Lung (tissue), 12 donors: ENCODE measurements around the gene ITPR1. TPM values are rescaled to one million over a fixed set of nuclear protein-coding genes. Genes with fewer than 3 reads are reported as not detected.

ENCODE experiments used
- ATAC-seq: fragments of 200-7000 bp; cut with Tn5 transposase; one replicate; pipeline ENCODE4 v1.9.1; 2020; ENCODE audit warnings: moderate number of reproducible peaks; ENCODE audit not compliant: insufficient read depth, low FRiP score
- DNase-seq, 3 donors: peaks; one replicate each; pipeline ENCODE4 v3.0.0-alpha.2; 2013 to 2017
- H3K27ac ChIP-seq, 2 donors: one replicate each; pipeline ENCODE4 v1.5.1; 2013; ENCODE audit warnings: mild to moderate bottlenecking in 2 of 2, moderate library complexity in 2 of 2, control low read depth in 1 of 2, inconsistent platforms in 1 of 2, low read depth in 1 of 2, low read length in 1 of 2
- H3K27me3 ChIP-seq, 3 donors: one replicate each; pipeline ENCODE4 v1.5.1; 2013; ENCODE audit warnings: low read length in 2 of 3; ENCODE audit not compliant: control insufficient read depth in 3 of 3, insufficient read depth in 3 of 3
- H3K36me3 ChIP-seq, 4 donors: one replicate each; pipeline ENCODE4 v1.5.1; 2013; ENCODE audit warnings: low read length in 4 of 4, mild to moderate bottlenecking in 1 of 4, moderate library complexity in 1 of 4; ENCODE audit not compliant: control insufficient read depth in 4 of 4, insufficient read depth in 4 of 4
- H3K4me1 ChIP-seq, 5 donors: one replicate each; pipeline ENCODE4 v1.5.1; 2013; ENCODE audit warnings: low read length in 5 of 5, mild to moderate bottlenecking in 2 of 5, moderate library complexity in 1 of 5; ENCODE audit not compliant: control insufficient read depth in 5 of 5, insufficient read depth in 5 of 5
- H3K4me3 ChIP-seq: one replicate; pipeline ENCODE4 v1.5.1; 2013; ENCODE audit warnings: mild to moderate bottlenecking, control low read depth, moderate library complexity
- H3K9ac ChIP-seq, 2 donors: one replicate each; pipeline ENCODE4 v1.5.1; 2013; ENCODE audit warnings: low read length in 2 of 2, control low read depth in 1 of 2; ENCODE audit not compliant: insufficient read depth in 1 of 2
- H3K9me3 ChIP-seq, 4 donors: one replicate each; pipeline ENCODE4 v1.5.1; 2013; ENCODE audit warnings: low read length in 3 of 4, mild to moderate bottlenecking in 1 of 4, moderate library complexity in 1 of 4; ENCODE audit not compliant: control insufficient read depth in 4 of 4, insufficient read depth in 3 of 4
- WGBS, 2 donors: extraction: QIAGEN DNeasy Blood & Tissue Kit; methylation state at CpG; one replicate each; pipeline ENCODE4 v1.1.7; 2013; 5-methylcytosine and 5-hydroxymethylcytosine counted together
- polyA plus RNA-seq, 2 donors: library from polyadenylated mRNA; stranded (reverse); fragments of 200-250 nt; gene quantifications; one replicate each; pipeline ENCODE4 v1.2.1, GENCODE V29; 2013
- total RNA-seq, 2 donors: library from RNA; depleted of rRNA in 1 of 2; stranded (reverse); fragments of >200 nt in 1 of 2; gene quantifications; one replicate each; pipeline ENCODE4 v1.2.1, GENCODE V29; 2014 to 2021
- TF ChIP-seq, protein P1 (sequence below): IDR thresholded peaks from 2 replicates; pipeline ENCODE4 v1.5.1; 2012; ENCODE audit warnings: mild to moderate bottlenecking; ENCODE audit errors: control extremely low read depth, extremely low read depth
- donor health status: control.
- donor health status: control.
- donor health status: Bipolar disorder and iron deficiency.
- donor health status: healthy.
- donor health status: DM: yes; HTN: yes; CAD: no.

Gene ITPR1
- total and polyA plus RNA-seq, 4 donors: 12.4 to 152 (median 44.1) TPM

DNA sequence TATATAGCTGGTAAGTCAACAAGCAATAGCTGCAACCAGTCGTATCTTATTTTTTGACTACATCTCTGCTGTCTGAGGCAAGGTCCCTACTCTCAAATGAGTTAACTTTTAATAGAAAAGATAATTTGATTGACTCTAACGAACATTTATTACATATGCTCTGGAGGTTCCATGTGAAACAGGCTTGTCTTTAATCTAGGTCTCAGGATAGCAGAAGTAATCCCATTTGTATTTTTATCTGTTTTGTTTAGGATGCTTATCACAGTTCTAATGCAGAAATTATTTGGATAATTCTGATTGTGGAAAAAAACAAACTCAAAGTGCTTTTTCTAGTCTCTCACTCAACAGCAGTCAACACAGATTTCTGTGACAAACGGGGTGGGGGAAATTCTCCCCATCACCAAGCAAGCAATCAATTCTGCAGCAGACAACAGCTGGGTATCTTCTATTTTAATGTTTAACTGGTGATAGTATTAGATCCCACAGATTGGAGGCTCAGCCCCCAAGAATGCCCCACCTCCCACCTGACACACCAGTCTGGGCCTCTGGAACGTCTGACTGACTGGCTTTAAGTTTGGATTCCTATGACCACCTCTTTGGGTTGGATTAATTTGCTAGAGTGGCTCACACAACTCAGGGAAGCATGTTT is 58.8 kb downstream of the ITPR1 start:
- Histone ChIP-seq H3K4me3 (no peak overlapping the region), H3K27ac (no peak overlapping the region), H3K36me3 (no peaks in the 10 kb centered on the region), H3K27me3 (no peaks in the 10 kb centered on the region), H3K9me3 (no peaks in the 10 kb centered on the region), H3K4me1 (peaks cover 4 to 72% (median 36%) of the 10 kb centered on the region in 5 donors), H3K9ac (no peak overlapping the region)
- ATAC-seq (no peak), DNase-seq (peak in 2 of 3 donors; percentile 16 to 61)
- 78 to 84% methylated on average over 4 of the region's 4 CpGs for WGBS, 2 donors
- TF ChIP-seq, protein P1, sequence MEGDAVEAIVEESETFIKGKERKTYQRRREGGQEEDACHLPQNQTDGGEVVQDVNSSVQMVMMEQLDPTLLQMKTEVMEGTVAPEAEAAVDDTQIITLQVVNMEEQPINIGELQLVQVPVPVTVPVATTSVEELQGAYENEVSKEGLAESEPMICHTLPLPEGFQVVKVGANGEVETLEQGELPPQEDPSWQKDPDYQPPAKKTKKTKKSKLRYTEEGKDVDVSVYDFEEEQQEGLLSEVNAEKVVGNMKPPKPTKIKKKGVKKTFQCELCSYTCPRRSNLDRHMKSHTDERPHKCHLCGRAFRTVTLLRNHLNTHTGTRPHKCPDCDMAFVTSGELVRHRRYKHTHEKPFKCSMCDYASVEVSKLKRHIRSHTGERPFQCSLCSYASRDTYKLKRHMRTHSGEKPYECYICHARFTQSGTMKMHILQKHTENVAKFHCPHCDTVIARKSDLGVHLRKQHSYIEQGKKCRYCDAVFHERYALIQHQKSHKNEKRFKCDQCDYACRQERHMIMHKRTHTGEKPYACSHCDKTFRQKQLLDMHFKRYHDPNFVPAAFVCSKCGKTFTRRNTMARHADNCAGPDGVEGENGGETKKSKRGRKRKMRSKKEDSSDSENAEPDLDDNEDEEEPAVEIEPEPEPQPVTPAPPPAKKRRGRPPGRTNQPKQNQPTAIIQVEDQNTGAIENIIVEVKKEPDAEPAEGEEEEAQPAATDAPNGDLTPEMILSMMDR: no peak

DNA sequence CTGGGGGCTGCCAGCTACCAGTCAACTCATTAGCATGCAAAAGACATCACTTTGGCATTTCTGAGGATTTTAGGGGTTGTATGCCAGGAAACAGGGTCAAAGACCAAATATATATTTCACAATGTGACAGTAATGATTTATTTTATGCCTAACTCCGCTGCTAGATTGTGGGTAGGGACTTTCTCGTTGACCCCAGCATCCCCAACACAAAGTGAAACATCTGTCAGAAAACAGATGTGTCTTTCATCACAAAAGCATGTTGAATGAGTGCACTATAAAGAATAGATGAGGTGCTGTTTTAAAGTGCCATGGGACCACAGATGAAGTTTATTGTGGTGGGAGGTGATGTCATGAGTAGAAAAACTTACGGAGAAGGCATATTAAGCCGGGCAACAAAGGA is 59.7 kb downstream of the ITPR1 start:
- H3K27ac ChIP-seq: no peak overlapping the region
- ATAC-seq (no peak), DNase-seq (peak in 2 of 3 donors; percentile 46 to 60)
- H3K9ac ChIP-seq: no peak overlapping the region
- WGBS, 2 donors: 71 to 77% methylated on average over 4 of the region's 4 CpGs
- no peaks in the 10 kb centered on the region for H3K27me3 ChIP-seq
- TF ChIP-seq, protein P1: no peak
- no peak overlapping the region for H3K4me3 ChIP-seq
- H3K9me3 ChIP-seq: no peaks in the 10 kb centered on the region
- no peaks in the 10 kb centered on the region for H3K36me3 ChIP-seq
- peaks cover 4 to 65% (median 36%) of the 10 kb centered on the region in 5 donors for H3K4me1 ChIP-seq

GRCh38 chr3:4561661-4562060 is 68.5 kb downstream of the ITPR1 start:
- no peak overlapping the region for H3K9ac ChIP-seq
- no peak for ATAC-seq
- 76 to 84% methylated on average over 2 of the region's 2 CpGs for WGBS, 2 donors

More at GRCh38 chr3:4561661-4562060, 68.5 kb downstream of the ITPR1 start:
- TF ChIP-seq, protein P1: no peak
- H3K27ac ChIP-seq: no peak overlapping the region
- no peaks in the 10 kb centered on the region for H3K27me3 ChIP-seq
- H3K4me3 ChIP-seq: no peak overlapping the region
- H3K9me3 ChIP-seq: no peaks in the 10 kb centered on the region
- no peaks in the 10 kb centered on the region for H3K36me3 ChIP-seq
- DNase-seq: no peak
- H3K4me1 ChIP-seq: peaks cover 0 to 14% (median 4%) of the 10 kb centered on the region in 5 donors
